ENCODE measurements around the gene TREH. TPM values are rescaled to one million over a fixed set of nuclear protein-coding genes. Genes with fewer than 3 reads are reported as not detected.

TREH gene
- total RNA-seq, 1 experiment from 2014 or later: 0.21 TPM

DNA sequence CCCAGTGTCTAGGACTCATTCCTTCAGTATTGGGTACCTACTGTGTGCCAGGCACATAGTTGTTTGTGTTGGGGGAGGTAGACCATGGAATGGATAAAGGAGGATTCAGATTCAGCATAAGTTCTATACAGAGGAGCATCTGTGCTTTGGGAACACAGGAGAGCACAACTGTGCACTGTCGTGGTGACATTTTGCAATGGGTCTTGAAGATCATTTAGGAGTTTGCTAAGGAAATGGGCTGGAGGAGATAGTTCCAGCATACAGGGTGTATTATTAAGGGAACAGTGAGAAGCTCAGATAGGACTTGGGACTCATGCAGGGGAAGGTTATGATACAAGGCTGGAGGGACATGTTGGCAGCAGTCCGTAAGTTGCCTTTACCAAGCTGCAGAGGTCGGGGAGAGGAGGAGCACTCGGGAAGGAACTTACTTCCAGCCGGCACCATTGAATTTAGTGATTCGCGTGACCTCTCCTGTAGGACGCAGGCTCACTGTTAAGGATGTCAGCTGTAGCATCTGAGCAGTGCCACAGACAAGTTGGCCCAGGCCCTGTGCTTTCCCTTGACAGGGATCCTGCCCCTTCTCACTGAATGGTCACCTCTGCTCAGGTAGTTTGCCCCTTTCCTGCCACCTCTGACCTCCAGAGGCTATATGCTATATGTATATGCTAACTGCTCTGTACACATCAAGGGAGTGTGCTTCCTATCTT, 25.6 kb downstream of the TREH start:
- intact Hi-C loops (cut with micrococcal nuclease; ENCODE audit: unreplicated experiment): no loop called here
- TF ChIP-seq, protein P1, sequence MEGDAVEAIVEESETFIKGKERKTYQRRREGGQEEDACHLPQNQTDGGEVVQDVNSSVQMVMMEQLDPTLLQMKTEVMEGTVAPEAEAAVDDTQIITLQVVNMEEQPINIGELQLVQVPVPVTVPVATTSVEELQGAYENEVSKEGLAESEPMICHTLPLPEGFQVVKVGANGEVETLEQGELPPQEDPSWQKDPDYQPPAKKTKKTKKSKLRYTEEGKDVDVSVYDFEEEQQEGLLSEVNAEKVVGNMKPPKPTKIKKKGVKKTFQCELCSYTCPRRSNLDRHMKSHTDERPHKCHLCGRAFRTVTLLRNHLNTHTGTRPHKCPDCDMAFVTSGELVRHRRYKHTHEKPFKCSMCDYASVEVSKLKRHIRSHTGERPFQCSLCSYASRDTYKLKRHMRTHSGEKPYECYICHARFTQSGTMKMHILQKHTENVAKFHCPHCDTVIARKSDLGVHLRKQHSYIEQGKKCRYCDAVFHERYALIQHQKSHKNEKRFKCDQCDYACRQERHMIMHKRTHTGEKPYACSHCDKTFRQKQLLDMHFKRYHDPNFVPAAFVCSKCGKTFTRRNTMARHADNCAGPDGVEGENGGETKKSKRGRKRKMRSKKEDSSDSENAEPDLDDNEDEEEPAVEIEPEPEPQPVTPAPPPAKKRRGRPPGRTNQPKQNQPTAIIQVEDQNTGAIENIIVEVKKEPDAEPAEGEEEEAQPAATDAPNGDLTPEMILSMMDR (IDR thresholded peaks at IDR 0.05; ENCODE audit: unreplicated experiment): no peak
- DNase-seq: no peak
- Mint-ChIP-seq H3K4me3 (ENCODE audit: low read depth, unreplicated experiment) (no peak overlapping the region), H3K9me3 (ENCODE audit: low read depth, unreplicated experiment) (no peaks in the 10 kb centered on the region), H3K27ac (ENCODE audit: unreplicated experiment) (no peak overlapping the region), H3K36me3 (ENCODE audit: insufficient read depth, unreplicated experiment) (peaks cover 10% of the 10 kb centered on the region), H3K4me1 (ENCODE audit: low read depth, unreplicated experiment) (no peaks in the 10 kb centered on the region), H3K27me3 (ENCODE audit: unreplicated experiment) (no peaks in the 10 kb centered on the region)
- BruUV-seq (replicated peaks): no TSS peak
- CTCF ChIA-PET: no interaction called here

DNA sequence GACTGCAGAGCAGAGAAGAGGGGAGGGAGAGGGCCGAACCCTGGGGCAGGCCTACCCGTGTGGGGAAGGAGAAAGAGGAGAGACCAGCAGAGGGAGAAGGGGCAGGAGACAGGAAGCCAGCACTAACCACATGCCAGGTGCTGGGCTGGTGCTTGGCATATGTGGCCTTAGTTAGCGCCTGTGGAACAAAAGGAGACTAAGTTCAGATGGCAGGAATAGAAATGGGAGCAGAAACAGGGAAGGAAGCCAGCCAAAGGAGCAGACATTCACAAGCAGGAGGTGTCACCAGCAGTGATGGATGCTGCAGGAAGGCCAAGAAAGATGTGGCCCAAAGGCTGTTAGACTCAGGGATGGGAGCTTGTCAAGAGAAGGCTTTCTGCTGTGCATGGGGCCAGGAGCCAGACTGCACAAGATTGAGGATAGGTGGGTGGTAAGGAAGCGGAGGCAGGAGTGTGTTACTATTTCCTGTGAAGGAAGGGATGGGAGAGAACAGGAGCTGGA, 26.7 kb downstream of the TREH start:
- intact Hi-C loops (cut with micrococcal nuclease; ENCODE audit: unreplicated experiment): no loop called here
- TF ChIP-seq, protein P1 (IDR thresholded peaks at IDR 0.05; ENCODE audit: unreplicated experiment): no peak
- CTCF ChIA-PET: no interaction called here
- H3K4me1 Mint-ChIP-seq (ENCODE audit: low read depth, unreplicated experiment): no peaks in the 10 kb centered on the region
- no peaks in the 10 kb centered on the region for H3K9me3 Mint-ChIP-seq (ENCODE audit: low read depth, unreplicated experiment)
- DNase-seq: no peak
- H3K36me3 Mint-ChIP-seq (ENCODE audit: insufficient read depth, unreplicated experiment): peaks cover 10% of the 10 kb centered on the region
- no peak overlapping the region for H3K27ac Mint-ChIP-seq (ENCODE audit: unreplicated experiment)
- no TSS peak for BruUV-seq (replicated peaks)
- no peak overlapping the region for H3K4me3 Mint-ChIP-seq (ENCODE audit: low read depth, unreplicated experiment)
- no peaks in the 10 kb centered on the region for H3K27me3 Mint-ChIP-seq (ENCODE audit: unreplicated experiment)

DNA sequence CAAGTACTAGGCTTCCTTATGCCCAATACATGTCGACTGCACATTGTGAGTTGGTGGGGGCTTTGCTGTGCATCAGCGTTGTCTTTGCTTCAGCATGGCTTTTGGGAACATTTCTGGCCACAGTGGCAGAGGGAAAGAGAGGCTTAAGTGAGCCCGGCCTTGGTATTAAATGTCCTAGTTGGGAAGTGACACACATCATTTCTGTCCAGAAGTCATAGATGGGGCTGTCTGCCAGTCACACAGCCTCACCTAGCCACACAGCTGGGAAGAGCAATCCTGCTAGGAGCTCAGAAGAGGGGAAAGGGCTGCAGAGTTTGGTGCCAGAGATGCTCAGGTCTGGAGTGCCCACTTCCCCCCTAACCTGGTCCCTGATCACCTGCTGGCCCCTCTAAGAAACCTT, 27.6 kb downstream of the TREH start:
- no TSS peak for BruUV-seq (replicated peaks)
- CTCF ChIA-PET: no interaction called here
- Mint-ChIP-seq H3K36me3 (ENCODE audit: insufficient read depth, unreplicated experiment) (peaks cover 5% of the 10 kb centered on the region), H3K9me3 (ENCODE audit: low read depth, unreplicated experiment) (no peaks in the 10 kb centered on the region), H3K4me1 (ENCODE audit: low read depth, unreplicated experiment) (no peaks in the 10 kb centered on the region), H3K27ac (ENCODE audit: unreplicated experiment) (no peak overlapping the region), H3K27me3 (ENCODE audit: unreplicated experiment) (no peaks in the 10 kb centered on the region), H3K4me3 (ENCODE audit: low read depth, unreplicated experiment) (no peak overlapping the region)
- no peak for DNase-seq
- TF ChIP-seq, protein P1 (IDR thresholded peaks at IDR 0.05; ENCODE audit: unreplicated experiment): no peak
- intact Hi-C loops (cut with micrococcal nuclease; ENCODE audit: unreplicated experiment): no loop called here

DNA sequence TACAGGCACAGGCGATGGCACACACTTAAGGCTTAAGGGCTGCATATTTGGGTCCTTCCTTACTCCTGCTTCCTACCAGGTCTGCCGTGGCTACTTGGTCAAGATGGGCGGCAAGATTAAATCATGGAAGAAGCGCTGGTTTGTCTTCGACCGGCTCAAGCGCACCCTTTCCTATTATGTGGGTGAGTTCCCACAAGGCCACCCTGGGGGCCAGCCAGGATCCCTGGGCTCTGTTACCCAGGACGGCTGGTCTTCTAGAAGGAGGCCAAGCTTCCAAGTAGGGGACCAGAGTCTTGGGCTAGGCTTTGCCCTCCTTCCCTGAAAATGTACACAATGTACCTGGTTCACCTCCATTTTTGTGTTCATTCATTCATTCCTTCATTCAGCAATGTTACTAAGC, 29.1 kb downstream of the TREH start:
- H3K36me3 Mint-ChIP-seq (ENCODE audit: insufficient read depth, unreplicated experiment): peaks cover 10% of the 10 kb centered on the region
- TF ChIP-seq, protein P1 (IDR thresholded peaks at IDR 0.05; ENCODE audit: unreplicated experiment): no peak
- no TSS peak for BruUV-seq (replicated peaks)
- CTCF ChIA-PET: no interaction called here
- H3K4me3 Mint-ChIP-seq (ENCODE audit: low read depth, unreplicated experiment): no peak overlapping the region
- no peaks in the 10 kb centered on the region for H3K9me3 Mint-ChIP-seq (ENCODE audit: low read depth, unreplicated experiment)
- no peaks in the 10 kb centered on the region for H3K27me3 Mint-ChIP-seq (ENCODE audit: unreplicated experiment)
- no peaks in the 10 kb centered on the region for H3K4me1 Mint-ChIP-seq (ENCODE audit: low read depth, unreplicated experiment)
- intact Hi-C loops (cut with micrococcal nuclease; ENCODE audit: unreplicated experiment): no loop called here
- no peak overlapping the region for H3K27ac Mint-ChIP-seq (ENCODE audit: unreplicated experiment)
- no peak for DNase-seq
